GM19351 (cell line): ENCODE results near the gene EYA2.
"Not testable (repeated sequence)": the region's sequence is repeated elsewhere in the genome, so short reads cannot be mapped to it uniquely, and the experiment has no call there.

Experiments
- ATAC-seq: cut with Tn5 transposase; IDR thresholded peaks from one replicate; pipeline ENCODE4 v1.9.1; 2021; ENCODE audit warnings: mild to moderate bottlenecking, moderate library complexity; ENCODE audit not compliant: unreplicated experiment

Gene EYA2

GRCh38 chr20:47196091-47197081, 301.7 kb downstream of the EYA2 start:
- ATAC-seq, result no peak

GRCh38 chr20:47198254-47198671, 303.6 kb downstream of the EYA2 start:
- peak; percentile 48 for ATAC-seq

GRCh38 chr20:47198996-47199552, 304.4 kb downstream of the EYA2 start:
- ATAC-seq, result no peak

GRCh38 chr20:47201074-47201730, 306.6 kb downstream of the EYA2 start:
- no peak for ATAC-seq

GRCh38 chr20:47202733-47203667, 308.4 kb downstream of the EYA2 start:
- ATAC-seq, result no peak

GRCh38 chr20:47204008-47204849, 309.6 kb downstream of the EYA2 start:
- ATAC-seq, result no peak

GRCh38 chr20:47204850-47205122, 310.1 kb downstream of the EYA2 start:
- ATAC-seq, result not testable (repeated sequence)

GRCh38 chr20:47205577-47206123, 311.0 kb downstream of the EYA2 start:
- no peak for ATAC-seq

- ATAC-seq, result not testable (repeated sequence)
Observed at GRCh38 chr20:47206552-47206951, 311.9 kb downstream of the EYA2 start.

GRCh38 chr20:47206962-47207641, 312.5 kb downstream of the EYA2 start:
- ATAC-seq, result no peak

- ATAC-seq, result no peak
Observed at GRCh38 chr20:47208534-47209174, 314.0 kb downstream of the EYA2 start.

GRCh38 chr20:47209982-47210381, 315.3 kb downstream of the EYA2 start:
- no peak for ATAC-seq

- ATAC-seq, result no peak
Observed at GRCh38 chr20:47210470-47210869, 315.8 kb downstream of the EYA2 start.

GRCh38 chr20:47211036-47211435, 316.4 kb downstream of the EYA2 start:
- ATAC-seq, result no peak

- ATAC-seq, result no peak
Observed at GRCh38 chr20:47212606-47213207, 318.1 kb downstream of the EYA2 start.

- ATAC-seq, result no peak
Observed at GRCh38 chr20:47213966-47214365, 319.3 kb downstream of the EYA2 start.

- ATAC-seq, result no peak
Observed at GRCh38 chr20:47215653-47216397, 321.2 kb downstream of the EYA2 start.
